HEK293T (cell line): ENCODE results near the gene ELMO2.

Source experiments
- CTCF ChIA-PET: fragments of 350-600 bp; formaldehyde crosslinking; extraction: SDS; loops from one replicate; lab custom pipeline; 2021; ENCODE audit warnings: antibody characterized with exemption, inconsistent platforms; lab: Yijun Ruan, JAX
- POLR2A ChIA-PET: fragments of 350-600 bp; formaldehyde crosslinking; extraction: SDS; loops from one replicate; lab custom pipeline; 2020; ENCODE audit warnings: antibody characterized with exemption, inconsistent platforms; lab: Yijun Ruan, JAX
- DNase-seq: peaks from one replicate; pipeline ENCODE4 v3.0.0; 2012; ENCODE audit warnings: mixed read lengths; ENCODE audit errors: extremely low spot score
- ARNT ChIP-seq: fragments of 450-650 bp; IDR thresholded peaks from 2 replicates; pipeline ENCODE4 v1.6.1; 2017; ENCODE audit warnings: mild to moderate bottlenecking
- BHLHE40 ChIP-seq: fragments of 450-650 bp; IDR thresholded peaks from 2 replicates; pipeline ENCODE4 v1.6.1; 2016; ENCODE audit warnings: mild to moderate bottlenecking, moderate library complexity, borderline replicate concordance
- CTBP1 ChIP-seq: fragments of 450-650 bp; IDR thresholded peaks from 2 replicates; pipeline ENCODE4 v1.6.1; 2016; ENCODE audit warnings: borderline replicate concordance
- ELF4 ChIP-seq: fragments of 450-650 bp; IDR thresholded peaks from 2 replicates; pipeline ENCODE4 v1.6.1; 2017; ENCODE audit warnings: antibody characterized with exemption
- FOXA1 ChIP-seq: fragments of 450-650 bp; IDR thresholded peaks from 2 replicates; pipeline ENCODE4 v1.6.1; 2016; ENCODE audit warnings: mild to moderate bottlenecking
- FOXK2 ChIP-seq: fragments of 450-650 bp; IDR thresholded peaks from 2 replicates; pipeline ENCODE4 v1.6.1; 2016; ENCODE audit warnings: mild to moderate bottlenecking
- FOXM1 ChIP-seq: fragments of 450-650 bp; IDR thresholded peaks from 2 replicates; pipeline ENCODE4 v1.6.1; 2017; ENCODE audit warnings: mild to moderate bottlenecking, borderline replicate concordance
- HDGF ChIP-seq: fragments of 450-650 bp; IDR thresholded peaks from 2 replicates; pipeline ENCODE4 v1.6.1; 2017; ENCODE audit warnings: antibody characterized with exemption, borderline replicate concordance
- L3MBTL2 ChIP-seq: fragments of 450-650 bp; conservative IDR thresholded peaks from 2 replicates; pipeline ENCODE4 v1.6.1; 2016; ENCODE audit warnings: mild to moderate bottlenecking
- LEF1 ChIP-seq: fragments of 450-650 bp; IDR thresholded peaks from 2 replicates; pipeline ENCODE4 v1.6.1; 2017; ENCODE audit warnings: mild to moderate bottlenecking, borderline replicate concordance
- NFRKB ChIP-seq: fragments of 450-650 bp; IDR thresholded peaks from 2 replicates; pipeline ENCODE4 v1.6.1; 2016; ENCODE audit warnings: mild to moderate bottlenecking, moderate library complexity
- PKNOX1 ChIP-seq: fragments of 450-650 bp; IDR thresholded peaks from 2 replicates; pipeline ENCODE4 v1.6.1; 2016
- SP1 ChIP-seq: fragments of 450-650 bp; IDR thresholded peaks from 2 replicates; pipeline ENCODE4 v1.6.1; 2017
- SUZ12 ChIP-seq: fragments of 450-650 bp; IDR thresholded peaks from 2 replicates; pipeline ENCODE4 v1.6.1; 2016; ENCODE audit warnings: mild to moderate bottlenecking
- TARDBP ChIP-seq: fragments of 450-650 bp; IDR thresholded peaks from 2 replicates; pipeline ENCODE4 v1.6.1; 2016
- ZNF384 ChIP-seq: fragments of 450-650 bp; IDR thresholded peaks from 2 replicates; pipeline ENCODE4 v1.6.1; 2016

Gene ELMO2

GRCh38 chr20:46400828-46401477 lies 5.5 kb downstream of the ELMO2 start:
- CTCF ChIA-PET = no interaction called here
- DNase-seq = no peak
- no peak for TF ChIP-seq ELF4
- TF ChIP-seq PKNOX1 = no peak
- TF ChIP-seq FOXA1 = no peak
- no peak for TF ChIP-seq NFRKB
- no peak for TF ChIP-seq BHLHE40
- no peak for TF ChIP-seq ARNT
- no peak for TF ChIP-seq SP1
- TF ChIP-seq L3MBTL2 = no peak
- TF ChIP-seq LEF1 = no peak
- no peak for TF ChIP-seq TARDBP
- TF ChIP-seq FOXM1 = no peak
- TF ChIP-seq HDGF = no peak
- TF ChIP-seq FOXK2 = no peak
- TF ChIP-seq SUZ12 = no peak
- no peak for TF ChIP-seq ZNF384
- no peak for TF ChIP-seq CTBP1
- POLR2A ChIA-PET = interaction anchor here (1.1 kb wide), 1 partner anchor 37 kb away, joined by 3 read pairs; no protein-coding TSS in a partner anchor

- TF ChIP-seq FOXM1 (no peak), NFRKB (no peak), LEF1 (no peak), FOXK2 (no peak), CTBP1 (no peak), ARNT (no peak), SP1 (no peak), FOXA1 (no peak)
- ChIA-PET CTCF (no interaction called here), POLR2A (interaction anchor here (1.1 kb wide), 1 partner anchor 36 kb away, joined by 3 read pairs; no protein-coding TSS in a partner anchor)
- DNase-seq = no peak
Observed at GRCh38 chr20:46400253-46400652, 6.2 kb downstream of the ELMO2 start.

- POLR2A ChIA-PET = no interaction called here
- CTCF ChIA-PET = no interaction called here
- TF ChIP-seq FOXM1 = no peak
- no peak for TF ChIP-seq FOXK2
- TF ChIP-seq ARNT = no peak
- no peak for TF ChIP-seq SP1
- no peak for TF ChIP-seq NFRKB
- no peak for TF ChIP-seq L3MBTL2
- DNase-seq = no peak
Observed at GRCh38 chr20:46399401-46399800, 7.0 kb downstream of the ELMO2 start.

GRCh38 chr20:46398963-46399362 lies 7.5 kb downstream of the ELMO2 start:
- ChIA-PET CTCF (no interaction called here), POLR2A (no interaction called here)
- no peak for TF ChIP-seq CTBP1
- no peak for TF ChIP-seq NFRKB
- TF ChIP-seq BHLHE40 = no peak
- TF ChIP-seq SP1 = no peak
- no peak for TF ChIP-seq TARDBP
- TF ChIP-seq ZNF384 = no peak
- no peak for TF ChIP-seq FOXM1
- no peak for TF ChIP-seq FOXA1
- TF ChIP-seq ELF4 = no peak
- no peak for TF ChIP-seq ARNT
- no peak for TF ChIP-seq SUZ12
- TF ChIP-seq LEF1 = no peak
- TF ChIP-seq HDGF = no peak
- TF ChIP-seq FOXK2 = no peak
- DNase-seq = no peak

GRCh38 chr20:46396052-46396740 lies 10.2 kb downstream of the ELMO2 start:
- CTCF ChIA-PET = no interaction called here
- POLR2A ChIA-PET = no interaction called here
- TF ChIP-seq SUZ12 (no peak), FOXK2 (no peak), ARNT (no peak), CTBP1 (no peak), ELF4 (no peak), NFRKB (no peak), SP1 (no peak), FOXA1 (no peak), L3MBTL2 (no peak), LEF1 (no peak), ZNF384 (no peak), HDGF (no peak), TARDBP (no peak)
- no peak for DNase-seq

- ChIA-PET POLR2A (no interaction called here), CTCF (no interaction called here)
- TF ChIP-seq SUZ12 (no peak), PKNOX1 (no peak), FOXK2 (no peak), L3MBTL2 (no peak), NFRKB (no peak), SP1 (no peak), HDGF (no peak), CTBP1 (no peak), TARDBP (no peak), ARNT (no peak), LEF1 (no peak)
- no peak for DNase-seq
Observed at GRCh38 chr20:46394872-46395760, 11.3 kb downstream of the ELMO2 start.
